ENCODE data around the gene HBEGF.
A peak's percentile ranks its signal among the peaks of the same experiment; 100 is the strongest.

The HBEGF gene

GRCh38 chr5:140381972-140382371 is 35.6 kb upstream of the HBEGF start:
- TF ChIP-seq CTCF (IDR thresholded peaks at IDR 0.05; ENCODE audit: low read depth, low read length), result no peak
- DNase-seq (ENCODE audit: extremely low read depth, low read depth), result no peak

- TF ChIP-seq CTCF (IDR thresholded peaks at IDR 0.05; ENCODE audit: low read depth, low read length), result no peak
- no peak for DNase-seq (ENCODE audit: extremely low read depth, low read depth)
Measured at GRCh38 chr5:140381351-140381750, 34.9 kb upstream of the HBEGF start.

- TF ChIP-seq CTCF (IDR thresholded peaks at IDR 0.05; ENCODE audit: low read depth, low read length), result peak; percentile 83
- peak; percentile 45 for DNase-seq (ENCODE audit: extremely low read depth, low read depth)
Measured at GRCh38 chr5:140372971-140373487, 26.6 kb upstream of the HBEGF start.

- DNase-seq (ENCODE audit: extremely low read depth, low read depth), result no peak
- no peak for TF ChIP-seq CTCF (IDR thresholded peaks at IDR 0.05; ENCODE audit: low read depth, low read length)
Measured at GRCh38 chr5:140371356-140372151, 25.2 kb upstream of the HBEGF start.

GRCh38 chr5:140367256-140368013 is 21.0 kb upstream of the HBEGF start:
- no peak for TF ChIP-seq CTCF (IDR thresholded peaks at IDR 0.05; ENCODE audit: low read depth, low read length)
- no peak for DNase-seq (ENCODE audit: extremely low read depth, low read depth)

- no peak for TF ChIP-seq CTCF (IDR thresholded peaks at IDR 0.05; ENCODE audit: low read depth, low read length)
- no peak for DNase-seq (ENCODE audit: extremely low read depth, low read depth)
Measured at GRCh38 chr5:140366589-140367255, 20.3 kb upstream of the HBEGF start.

Measured in AG09319 (cell line).